Measurements from ENCODE around the gene USP9Y. TPM values are rescaled to one million over a fixed set of nuclear protein-coding genes. Genes with fewer than 3 reads are reported as not detected.

USP9Y gene
- total and polyA plus RNA-seq, 3 donors from 2014 or later = 13.7 to 38.9 (median 36.5) TPM

DNA sequence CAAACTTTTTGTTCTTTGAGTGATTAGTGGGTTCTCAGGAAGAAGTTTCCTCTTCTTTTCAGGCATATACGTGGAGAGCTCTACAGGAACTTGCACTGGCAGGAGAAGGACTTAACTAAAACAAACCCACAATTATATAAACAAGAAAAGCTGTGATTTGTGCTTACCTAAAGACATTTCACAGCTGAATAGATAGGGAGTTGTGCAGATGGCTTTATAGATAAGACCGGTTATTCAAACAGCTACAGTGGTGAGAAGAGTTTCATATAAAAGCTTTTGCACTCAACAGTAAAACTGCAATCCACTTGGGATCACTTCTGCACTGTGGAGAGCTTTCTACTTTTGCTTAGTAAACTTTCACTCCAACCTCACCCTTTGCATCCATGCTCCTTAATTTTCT lies 197.6 kb downstream of the USP9Y start:
- Histone ChIP-seq H3K36me3 (ENCODE audit: low read depth, missing control alignments) (no peaks in the 10 kb centered on the region), H3K9me3 (no peaks in the 10 kb centered on the region), H3K27me3 (no peaks in the 10 kb centered on the region), H3K27ac (no peak overlapping the region), H3K4me3 (no peak overlapping the region), H3K4me1 (no peaks in the 10 kb centered on the region)
- DNase-seq = no peak
- TF ChIP-seq, protein P1, sequence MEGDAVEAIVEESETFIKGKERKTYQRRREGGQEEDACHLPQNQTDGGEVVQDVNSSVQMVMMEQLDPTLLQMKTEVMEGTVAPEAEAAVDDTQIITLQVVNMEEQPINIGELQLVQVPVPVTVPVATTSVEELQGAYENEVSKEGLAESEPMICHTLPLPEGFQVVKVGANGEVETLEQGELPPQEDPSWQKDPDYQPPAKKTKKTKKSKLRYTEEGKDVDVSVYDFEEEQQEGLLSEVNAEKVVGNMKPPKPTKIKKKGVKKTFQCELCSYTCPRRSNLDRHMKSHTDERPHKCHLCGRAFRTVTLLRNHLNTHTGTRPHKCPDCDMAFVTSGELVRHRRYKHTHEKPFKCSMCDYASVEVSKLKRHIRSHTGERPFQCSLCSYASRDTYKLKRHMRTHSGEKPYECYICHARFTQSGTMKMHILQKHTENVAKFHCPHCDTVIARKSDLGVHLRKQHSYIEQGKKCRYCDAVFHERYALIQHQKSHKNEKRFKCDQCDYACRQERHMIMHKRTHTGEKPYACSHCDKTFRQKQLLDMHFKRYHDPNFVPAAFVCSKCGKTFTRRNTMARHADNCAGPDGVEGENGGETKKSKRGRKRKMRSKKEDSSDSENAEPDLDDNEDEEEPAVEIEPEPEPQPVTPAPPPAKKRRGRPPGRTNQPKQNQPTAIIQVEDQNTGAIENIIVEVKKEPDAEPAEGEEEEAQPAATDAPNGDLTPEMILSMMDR (IDR thresholded peaks at IDR 0.05) = no peak
- TF ChIP-seq POLR2A (IDR thresholded peaks at IDR 0.05) = no peak
- intact Hi-C loops (cut with DNase I; ENCODE audit: low total_unique reads) = no loop called here
- whole genome bisulfite sequencing, 2 donors = 37 to 56% methylated on average over 2 of the region's 2 CpGs

DNA sequence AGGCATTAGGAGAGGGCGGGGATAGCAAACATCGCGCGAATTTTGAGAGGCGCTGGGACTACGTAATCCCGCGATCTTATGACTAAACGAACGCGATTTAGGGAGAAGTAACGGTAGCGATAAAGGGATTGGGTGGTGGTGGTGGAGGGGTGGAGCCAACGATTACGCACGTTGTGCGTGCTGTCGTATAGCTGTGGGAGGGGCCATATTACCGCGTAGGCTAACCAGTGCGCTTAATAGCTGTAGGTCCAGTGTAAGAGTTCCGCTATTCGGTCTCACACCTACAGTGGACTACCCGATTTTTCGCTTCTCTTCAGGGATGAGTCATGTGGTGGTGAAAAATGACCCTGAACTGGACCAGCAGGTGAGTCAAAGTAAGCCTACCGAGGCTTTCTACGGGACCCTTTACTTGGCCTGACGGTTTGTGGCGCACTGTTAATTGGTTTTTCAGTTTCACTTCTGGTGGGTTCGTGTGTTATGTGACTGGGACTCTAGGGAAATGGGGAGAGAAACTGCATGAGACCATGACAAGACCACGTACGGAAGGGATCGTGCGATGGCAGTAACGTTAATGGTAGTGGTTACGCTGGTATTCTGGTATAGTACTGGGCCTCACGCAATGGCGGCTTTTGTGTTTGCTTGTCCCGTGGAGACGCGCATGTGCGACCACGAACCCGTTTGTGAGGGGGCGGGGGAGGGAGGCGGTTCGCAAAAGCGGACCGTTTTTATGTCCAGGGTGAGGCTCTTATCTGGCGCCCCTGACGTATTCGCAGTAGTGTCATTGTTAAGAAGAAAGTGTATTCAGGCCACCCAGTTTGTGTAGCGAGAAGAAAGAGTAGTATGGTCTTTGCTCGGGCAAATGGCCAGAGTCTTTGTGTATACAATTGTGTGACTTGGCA lies 203.8 kb downstream of the USP9Y start, which contains the start of gene DDX3Y:
Gene DDX3Y, plus strand, starts transcription at position 251 of the 899 bp plus-strand sequence. Its CDS starts 69 bp downstream, at position 320.
- 0% methylated on average over 22 to 54 of the region's 54 CpGs for whole genome bisulfite sequencing, 2 donors
- Histone ChIP-seq H3K27ac (peak within 1 kb of the TSS; percentile 97 to 99), H3K9me3 (no peaks in the 10 kb centered on the region), H3K27me3 (no peaks in the 10 kb centered on the region), H3K4me3 (peak within 1 kb of the TSS; percentile 72 to 87), H3K36me3 (ENCODE audit: low read depth, missing control alignments) (no peaks in the 10 kb centered on the region), H3K4me1 (no peaks in the 10 kb centered on the region)
- peak; percentile 94 for DNase-seq
- intact Hi-C loops (cut with DNase I; ENCODE audit: low total_unique reads) = no loop called here
- TF ChIP-seq, protein P1 (IDR thresholded peaks at IDR 0.05) = no peak
- peak; percentile 81 for TF ChIP-seq POLR2A (IDR thresholded peaks at IDR 0.05)

DNA sequence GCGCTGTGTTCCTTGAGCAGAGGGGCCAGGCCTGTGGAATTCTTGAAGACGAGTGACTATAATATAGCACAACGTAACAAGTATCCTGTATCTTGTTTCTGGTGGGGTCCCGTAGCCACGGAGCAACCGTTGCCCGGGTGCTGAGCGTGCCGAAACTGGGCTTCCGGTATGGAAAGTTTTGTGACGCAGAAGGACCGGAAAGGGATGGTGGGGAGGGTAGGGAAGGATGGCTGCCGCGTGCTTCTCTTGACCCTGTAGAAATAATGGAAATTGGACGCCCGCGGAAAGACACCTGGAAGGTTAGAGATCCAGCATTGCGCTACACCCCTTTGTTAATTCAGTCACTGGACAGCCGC lies 204.5 kb downstream of the USP9Y start:
- DNase-seq = peak; percentile 81
- no peak for TF ChIP-seq POLR2A (IDR thresholded peaks at IDR 0.05)
- TF ChIP-seq, protein P1 (IDR thresholded peaks at IDR 0.05) = no peak
- intact Hi-C loops (cut with DNase I; ENCODE audit: low total_unique reads) = no loop called here
- no peaks in the 10 kb centered on the region for H3K4me1 ChIP-seq
- WGBS, 2 donors = 0% methylated on average over 3 to 19 of the region's 19 CpGs
- no peaks in the 10 kb centered on the region for H3K27me3 ChIP-seq
- H3K27ac ChIP-seq = peak overlapping the region; percentile 97 to 99
- H3K9me3 ChIP-seq = no peaks in the 10 kb centered on the region
- peak overlapping the region; percentile 72 to 87 for H3K4me3 ChIP-seq
- no peaks in the 10 kb centered on the region for H3K36me3 ChIP-seq (ENCODE audit: low read depth, missing control alignments)

DNA sequence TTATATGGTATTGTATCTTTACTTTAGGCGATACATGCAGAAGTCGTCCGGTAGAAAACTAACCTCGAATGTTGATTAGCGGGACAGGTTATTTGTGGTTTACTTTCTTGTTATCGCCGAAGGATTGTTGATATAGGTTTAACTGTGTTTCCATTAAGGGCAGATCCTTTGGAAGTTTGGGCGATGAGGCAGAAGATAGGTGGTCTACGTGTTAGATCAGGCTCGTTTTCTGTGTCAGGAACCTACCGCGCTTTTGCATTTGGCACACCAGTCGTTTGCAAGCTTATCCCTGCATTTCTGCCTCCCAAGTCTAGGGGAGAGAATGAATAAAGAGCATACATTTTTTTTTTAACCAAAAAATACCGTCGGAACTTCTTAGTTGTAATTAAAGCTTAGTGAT lies 204.9 kb downstream of the USP9Y start:
- TF ChIP-seq POLR2A (IDR thresholded peaks at IDR 0.05) = no peak
- TF ChIP-seq, protein P1 (IDR thresholded peaks at IDR 0.05) = no peak
- H3K4me1 ChIP-seq = no peaks in the 10 kb centered on the region
- intact Hi-C loops (cut with DNase I; ENCODE audit: low total_unique reads) = no loop called here
- peak overlapping the region; percentile 97 to 99 for H3K27ac ChIP-seq
- H3K9me3 ChIP-seq = no peaks in the 10 kb centered on the region
- H3K4me3 ChIP-seq = peak overlapping the region; percentile 72 to 87
- no peaks in the 10 kb centered on the region for H3K36me3 ChIP-seq (ENCODE audit: low read depth, missing control alignments)
- H3K27me3 ChIP-seq = no peaks in the 10 kb centered on the region
- DNase-seq = no peak
- 1 to 2% methylated on average over 8 to 15 of the region's 15 CpGs for WGBS, 2 donors

Other genes starting within 250 kb of the USP9Y start
- 100 to 1,000 TPM in 1 of 2 donors, 10 to 100 TPM in 1; 95.8 to 144 TPM for gene DDX3Y, start 203.6 kb downstream of the USP9Y start, total RNA-seq
- gene DDX3Y, start 203.6 kb downstream of the USP9Y start, polyA plus RNA-seq (ENCODE audit: insufficient read depth, low read depth, low replicate concordance) = 106 TPM

All from testis (tissue), 3 donors.